Loucy (cell line): Measurements from ENCODE around the gene SCPEP1.

Source experiments
- H2AFZ ChIP-seq: fragments of 200-600 bp; sonication (generic); 2 replicates; pipeline ENCODE4 v1.6.0; 2016; ENCODE audit warnings: antibody characterized with exemption, mild to moderate bottlenecking, low read length, moderate library complexity
- H3F3A ChIP-seq: fragments of 200-600 bp; 2 replicates; pipeline ENCODE4 v1.6.0; 2016; ENCODE audit warnings: antibody characterized with exemption, low read depth, mild to moderate bottlenecking
- H3K27me3 ChIP-seq: fragments of 200-600 bp; sonication (generic); 2 replicates; pipeline ENCODE4 v1.6.1; 2014; ENCODE audit warnings: low read length, mild to moderate bottlenecking; ENCODE audit not compliant: insufficient read depth, poor library complexity, severe bottlenecking
- H3K36me3 ChIP-seq: fragments of 200-600 bp; sonication (generic); 2 replicates; pipeline ENCODE4 v1.6.1; 2016; ENCODE audit warnings: low read length; ENCODE audit not compliant: insufficient read depth
- H3K4me1 ChIP-seq: fragments of 200-600 bp; sonication (generic); 2 replicates; pipeline ENCODE4 v1.5.1; 2014; ENCODE audit warnings: low read length, mild to moderate bottlenecking; ENCODE audit not compliant: insufficient read depth, poor library complexity, severe bottlenecking
- H3K4me2 ChIP-seq: fragments of 200-600 bp; sonication (generic); 2 replicates; pipeline ENCODE4 v1.6.0; 2014; ENCODE audit warnings: antibody characterized with exemption, low read length, low read depth, mild to moderate bottlenecking; ENCODE audit not compliant: poor library complexity, severe bottlenecking
- H3K4me3 ChIP-seq: fragments of 200-600 bp; sonication (generic); 2 replicates; pipeline ENCODE4 v1.5.1; 2014; ENCODE audit warnings: low read length, mild to moderate bottlenecking, mixed read lengths; ENCODE audit not compliant: poor library complexity, severe bottlenecking
- H3K79me2 ChIP-seq: fragments of 200-600 bp; sonication (generic); 2 replicates; pipeline ENCODE4 v1.6.1; 2014; ENCODE audit warnings: low read length; ENCODE audit not compliant: insufficient read depth
- H3K9ac ChIP-seq: fragments of 200-600 bp; sonication (generic); 2 replicates; pipeline ENCODE4 v1.6.0; 2014; ENCODE audit warnings: mild to moderate bottlenecking, low read depth, low read length, moderate library complexity; ENCODE audit not compliant: poor library complexity, severe bottlenecking
- H3K9me2 ChIP-seq: fragments of 200-600 bp; sonication (generic); replicated peaks from 2 replicates; pipeline ENCODE4 v1.6.1; 2016; ENCODE audit warnings: low read depth, low read length, mixed read lengths
- H3K9me3 ChIP-seq: fragments of 200-600 bp; sonication (generic); 2 replicates; pipeline ENCODE4 v1.6.1; 2014; ENCODE audit warnings: mild to moderate bottlenecking, antibody characterized with exemption, low read length, low read depth; ENCODE audit not compliant: insufficient read depth
- H4K20me1 ChIP-seq: fragments of 200-600 bp; sonication (generic); 2 replicates; pipeline ENCODE4 v1.6.0; 2014; ENCODE audit warnings: antibody characterized with exemption, low read length, mild to moderate bottlenecking; ENCODE audit not compliant: insufficient read depth, poor library complexity, severe bottlenecking
- CTCF ChIP-seq: fragments of 200-600 bp; sonication (generic); conservative IDR thresholded peaks from 2 replicates; pipeline ENCODE4 v1.5.1; 2014; ENCODE audit warnings: mild to moderate bottlenecking, antibody characterized with exemption, low read length
- EZH2phosphoT487 ChIP-seq: fragments of 200-600 bp; IDR thresholded peaks from 2 replicates; pipeline ENCODE4 v1.6.1; 2018; ENCODE audit warnings: antibody characterized with exemption, mild to moderate bottlenecking, moderate library complexity, borderline replicate concordance

SCPEP1 gene

GRCh38 chr17:56966338-56966737 lies 11.6 kb upstream of the SCPEP1 start:
- Histone ChIP-seq H3K36me3 (no peaks in the 10 kb centered on the region), H3K9me3 (peaks cover 3% of the 10 kb centered on the region; the same call in 1 of the 2 replicates), H3K4me1 (peaks cover under 1% of the 10 kb centered on the region), H3F3A (no peaks in the 10 kb centered on the region), H2AFZ (no peak overlapping the region), H3K79me2 (no peaks in the 10 kb centered on the region), H3K4me3 (no peak overlapping the region), H3K27me3 (no peaks in the 10 kb centered on the region), H4K20me1 (no peaks in the 10 kb centered on the region), H3K9ac (no peak overlapping the region), H3K4me2 (no peak overlapping the region), H3K9me2 (no peaks in the 10 kb centered on the region)
- TF ChIP-seq EZH2phosphoT487, result no peak
- no peak for TF ChIP-seq CTCF

GRCh38 chr17:56970974-56971373 lies 7.0 kb upstream of the SCPEP1 start:
- Histone ChIP-seq H4K20me1 (no peaks in the 10 kb centered on the region), H3K36me3 (no peaks in the 10 kb centered on the region), H3K4me3 (no peak overlapping the region), H3F3A (no peaks in the 10 kb centered on the region), H3K9ac (no peak overlapping the region), H2AFZ (no peak overlapping the region), H3K27me3 (peaks cover 4% of the 10 kb centered on the region), H3K9me2 (no peaks in the 10 kb centered on the region), H3K4me2 (no peak overlapping the region), H3K79me2 (no peaks in the 10 kb centered on the region), H3K4me1 (no peaks in the 10 kb centered on the region), H3K9me3 (peaks cover 3% of the 10 kb centered on the region; the same call in 1 of the 2 replicates)
- TF ChIP-seq EZH2phosphoT487, result no peak
- no peak for TF ChIP-seq CTCF

- Histone ChIP-seq H3F3A (no peaks in the 10 kb centered on the region), H3K27me3 (peaks cover 4% of the 10 kb centered on the region), H3K36me3 (no peaks in the 10 kb centered on the region), H3K4me1 (no peaks in the 10 kb centered on the region), H2AFZ (no peak overlapping the region), H3K9me2 (no peaks in the 10 kb centered on the region), H3K79me2 (no peaks in the 10 kb centered on the region), H3K4me2 (no peak overlapping the region), H3K9ac (no peak overlapping the region), H3K4me3 (no peak overlapping the region), H3K9me3 (peaks cover 3% of the 10 kb centered on the region; the same call in 1 of the 2 replicates), H4K20me1 (no peaks in the 10 kb centered on the region)
- TF ChIP-seq CTCF, result no peak
- TF ChIP-seq EZH2phosphoT487, result no peak
These were observed 5.7 kb upstream of the SCPEP1 start for GRCh38 chr17:56972111-56972730.
